B cell (primary cell): Measurements from ENCODE around the gene SLC16A9.

Source experiments
- CTCF ChIP-seq: fragments of 200-600 bp; IDR thresholded peaks from one replicate; pipeline ENCODE4 v1.8.0; 2022; ENCODE audit warnings: antibody characterized with exemption, mild to moderate bottlenecking
- EZH2 ChIP-seq: IDR thresholded peaks from 2 replicates; pipeline ENCODE4 v1.6.1; 2012; ENCODE audit warnings: borderline replicate concordance, low read depth, mild to moderate bottlenecking, moderate library complexity, low read length; ENCODE audit not compliant: insufficient read depth, poor library complexity, severe bottlenecking

GRCh38 chr10:59624951-59625350 lies 84.7 kb downstream of the SLC16A9 start:
- TF ChIP-seq EZH2 = no peak
- no peak for TF ChIP-seq CTCF
